OCI-LY7 (cell line): ENCODE results near the gene LITAFD.

ENCODE experiments used
- CTCF ChIP-seq: fragments of 200-600 bp; sonication (generic); conservative IDR thresholded peaks from 2 replicates; pipeline ENCODE4 v1.5.1; 2014; ENCODE audit warnings: mild to moderate bottlenecking, antibody characterized with exemption, low read length, moderate library complexity, mixed read lengths
- EZH2phosphoT487 ChIP-seq: fragments of 200-600 bp; sonication (generic); IDR thresholded peaks from 2 replicates; pipeline ENCODE4 v1.6.1; 2018; ENCODE audit warnings: low read depth, borderline replicate concordance, mild to moderate bottlenecking, mixed run types, antibody characterized with exemption, low read length, moderate library complexity, mixed read lengths

- no peak for TF ChIP-seq CTCF
- TF ChIP-seq EZH2phosphoT487 = no peak
Observed at GRCh38 chr16:8928467-8928957, 46.4 kb downstream of the LITAFD start.
